NCI-H1092 (cell line): ENCODE measurements around the gene SH3GL3.

Source experiments
- DNase-seq: peaks from one replicate; lab custom pipeline; 2025; lab: John Stamatoyannopoulos, UW

SH3GL3 gene

DNA sequence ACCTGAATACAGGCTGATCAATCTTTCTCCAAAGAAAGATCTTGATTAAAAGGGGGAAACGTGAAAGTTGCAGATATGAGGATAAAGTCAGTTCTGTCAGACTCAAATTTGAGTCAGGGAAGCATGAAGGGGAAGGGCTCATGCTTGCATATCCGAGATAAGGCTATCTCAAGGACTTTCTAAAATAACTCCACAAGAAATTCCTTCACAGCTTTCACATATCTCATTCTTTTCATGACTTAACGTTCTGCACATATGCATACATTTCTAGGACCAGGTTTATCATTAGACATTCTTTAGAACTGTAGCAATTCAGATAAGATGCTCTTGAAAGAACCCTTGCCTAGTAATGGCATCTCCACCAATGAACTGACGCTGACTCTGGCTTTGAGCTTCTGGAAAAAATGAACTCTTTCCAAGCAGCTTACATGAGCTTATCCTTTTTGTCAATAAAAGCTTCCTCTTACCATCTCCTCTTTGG lies 15.9 kb downstream of the SH3GL3 start:
- DNase-seq = no peak

GRCh38 chr15:83470887-83471286 lies 23.7 kb downstream of the SH3GL3 start:
- no peak for DNase-seq

DNA sequence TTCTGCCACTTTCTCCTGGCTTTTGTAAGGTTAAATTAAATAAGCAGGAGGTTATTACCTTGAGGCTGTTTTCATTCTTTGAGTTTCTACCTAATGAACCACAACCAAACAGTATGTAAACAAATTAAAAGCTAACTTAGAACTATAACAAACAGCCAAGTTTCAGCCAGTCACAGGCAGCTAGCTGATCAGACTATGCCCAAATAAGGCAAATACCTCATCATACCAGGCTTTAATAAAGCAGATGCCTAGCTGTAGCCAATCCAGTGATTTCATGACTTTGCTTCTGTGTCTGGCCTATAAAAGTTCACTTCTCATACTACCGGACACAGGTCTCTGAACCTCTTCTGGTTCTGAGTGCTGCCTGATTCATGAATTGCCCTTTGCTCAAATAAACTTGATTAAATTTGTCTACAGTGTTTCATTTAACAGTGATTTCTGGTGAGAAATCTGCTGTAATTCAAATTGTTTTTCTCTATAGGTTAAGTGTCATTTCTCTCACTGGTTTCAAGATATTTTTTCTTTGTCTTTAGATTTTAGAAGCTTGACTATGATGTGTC lies 24.2 kb downstream of the SH3GL3 start:
- DNase-seq = no peak

- no peak for DNase-seq
Observed at GRCh38 chr15:83472151-83472550, 25.0 kb downstream of the SH3GL3 start.

GRCh38 chr15:83472797-83473196 lies 25.7 kb downstream of the SH3GL3 start:
- no peak for DNase-seq

- no peak for DNase-seq
Observed at GRCh38 chr15:83474578-83474977, 27.4 kb downstream of the SH3GL3 start.

DNA sequence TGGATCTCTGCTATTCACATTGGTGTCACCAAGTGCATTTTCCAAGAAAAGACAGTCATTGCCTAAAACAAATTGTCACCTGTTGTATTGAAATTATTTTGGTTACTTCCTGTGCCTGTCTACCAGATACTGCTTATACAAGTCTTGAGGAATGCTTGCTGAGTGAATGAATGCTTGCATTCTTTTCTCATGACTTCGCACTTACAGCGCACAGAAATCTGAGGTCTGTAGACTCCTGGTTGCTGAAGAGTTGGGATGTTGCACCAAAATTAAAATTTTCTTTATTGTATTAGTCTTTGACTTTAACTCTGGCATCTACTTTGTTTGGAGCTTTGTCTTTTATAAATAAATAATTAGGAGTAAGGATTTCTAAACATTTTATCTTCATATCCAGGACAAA lies 28.4 kb downstream of the SH3GL3 start:
- no peak for DNase-seq

GRCh38 chr15:83476066-83476465 lies 28.9 kb downstream of the SH3GL3 start:
- no peak for DNase-seq

GRCh38 chr15:83476708-83477107 lies 29.6 kb downstream of the SH3GL3 start:
- no peak for DNase-seq

GRCh38 chr15:83477172-83477807 lies 30.1 kb downstream of the SH3GL3 start:
- DNase-seq = no peak

- DNase-seq = no peak
Observed at GRCh38 chr15:83477808-83478537, 30.8 kb downstream of the SH3GL3 start.

GRCh38 chr15:83483612-83484011 lies 36.5 kb downstream of the SH3GL3 start:
- no peak for DNase-seq

DNA sequence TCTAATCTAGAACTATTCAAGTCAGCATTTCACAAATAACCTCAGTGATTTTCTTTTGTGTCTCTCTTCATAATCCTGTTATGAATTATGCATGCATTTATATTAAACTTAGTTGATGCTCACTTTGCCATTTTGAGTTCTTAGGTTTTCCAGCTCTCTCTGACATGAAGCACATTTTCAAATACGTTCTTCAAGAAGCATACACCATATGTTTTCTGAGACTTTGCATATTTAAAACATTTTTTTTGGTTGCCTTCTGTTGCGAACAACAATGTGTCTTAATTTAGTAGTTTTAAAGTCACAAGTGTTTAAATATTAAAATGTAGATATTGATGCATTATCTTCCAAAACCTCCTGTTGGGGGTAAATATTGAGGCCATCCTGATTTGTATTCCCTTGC lies 37.5 kb downstream of the SH3GL3 start:
- no peak for DNase-seq

DNA sequence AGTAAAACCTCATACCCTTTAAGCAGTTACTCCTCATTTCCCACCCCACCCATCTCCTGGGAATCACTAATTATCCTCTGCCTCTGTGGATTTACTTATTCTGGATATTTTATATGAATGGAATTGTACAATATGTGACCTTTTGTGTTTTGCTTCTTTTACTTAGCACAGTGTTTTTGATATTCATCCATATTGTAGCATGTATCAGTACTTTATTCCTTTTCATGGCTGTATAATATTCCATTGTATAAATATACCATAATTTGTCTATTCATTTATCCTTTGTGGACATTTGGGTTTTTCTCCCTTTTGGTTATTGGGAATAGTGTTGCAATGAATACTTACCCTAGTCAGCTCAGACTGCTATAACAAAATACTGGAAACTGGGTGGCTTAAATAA lies 39.2 kb downstream of the SH3GL3 start:
- DNase-seq = no peak

GRCh38 chr15:83487519-83487918 lies 40.4 kb downstream of the SH3GL3 start:
- DNase-seq = no peak

GRCh38 chr15:83489690-83490089 lies 42.5 kb downstream of the SH3GL3 start:
- DNase-seq = no peak

DNA sequence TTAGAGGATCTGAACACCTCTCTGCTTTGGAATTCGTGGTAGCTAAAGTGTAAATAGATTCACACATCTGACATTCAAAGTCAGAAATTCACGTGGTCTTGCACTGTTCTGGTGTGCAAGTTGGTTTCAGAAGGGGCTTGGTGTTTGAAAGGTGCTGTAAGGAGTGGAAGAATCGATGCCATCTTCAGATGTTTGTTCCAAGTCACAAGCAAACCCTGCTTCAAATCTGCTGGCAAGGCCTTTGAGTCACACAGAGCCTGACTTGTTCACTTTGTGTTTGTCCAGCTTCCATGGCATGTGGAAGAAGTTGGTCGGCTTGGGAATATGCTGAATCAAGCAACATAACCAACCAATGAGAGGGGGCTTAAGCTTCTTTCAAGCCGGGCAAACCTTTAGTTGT lies 44.3 kb downstream of the SH3GL3 start:
- DNase-seq = no peak

DNA sequence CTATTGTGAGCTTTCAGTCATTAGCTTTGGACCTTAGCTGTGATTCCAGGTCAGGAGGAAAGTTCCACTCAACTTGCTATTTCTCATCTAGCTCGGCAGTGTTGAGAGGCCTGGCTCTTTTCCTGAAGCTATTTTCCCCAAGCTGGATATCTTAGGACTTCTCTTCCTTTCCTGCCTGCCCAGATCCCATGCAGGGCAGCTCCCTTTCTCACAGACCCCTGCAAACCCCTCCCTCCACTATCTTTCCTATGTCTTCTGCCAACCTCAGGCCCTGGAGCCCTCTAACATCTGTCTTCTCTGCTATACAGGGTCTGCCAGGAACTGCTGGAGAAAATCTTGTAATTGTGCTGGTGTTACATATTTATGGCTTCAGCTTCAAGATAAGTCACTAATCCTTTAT lies 49.6 kb downstream of the SH3GL3 start:
- DNase-seq = no peak

DNA sequence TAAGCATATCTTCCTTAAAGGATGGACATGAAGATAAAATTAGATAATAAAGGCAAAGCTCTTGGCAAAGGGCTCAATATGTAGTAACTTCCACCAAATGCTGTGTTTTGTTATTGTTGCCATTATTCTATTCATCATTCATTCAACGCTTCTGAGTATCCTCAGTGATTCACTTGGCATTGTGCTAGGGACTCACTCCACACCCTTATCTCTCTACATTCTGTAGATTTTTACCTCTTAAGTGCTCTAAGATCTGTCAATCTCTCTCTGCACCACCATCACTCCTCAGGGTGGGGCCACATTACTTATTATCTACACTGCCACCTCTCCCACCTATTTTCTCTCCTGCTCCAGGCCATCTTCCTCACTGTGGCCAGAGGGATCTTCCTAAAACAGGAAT lies 51.2 kb downstream of the SH3GL3 start:
- DNase-seq = no peak

DNA sequence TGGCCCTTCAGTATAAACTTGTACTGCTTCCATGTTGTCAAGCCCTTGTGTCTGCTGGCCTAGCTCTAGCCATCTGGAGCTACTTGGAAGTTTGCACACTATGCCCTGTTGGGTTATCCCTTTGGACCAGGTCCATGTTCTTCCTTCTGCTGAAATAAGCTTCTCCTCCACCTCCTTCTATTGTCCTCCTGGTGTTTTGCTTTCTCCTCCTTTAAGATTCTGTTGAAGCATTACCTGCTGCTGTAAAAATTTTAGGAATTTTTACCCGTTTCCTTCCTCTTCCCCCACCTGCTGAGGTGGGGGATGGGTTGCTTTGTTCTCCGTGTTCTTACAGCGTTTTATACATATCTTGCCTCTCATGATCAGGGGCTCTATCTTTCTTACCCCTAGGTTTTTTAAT lies 51.7 kb downstream of the SH3GL3 start:
- no peak for DNase-seq

DNA sequence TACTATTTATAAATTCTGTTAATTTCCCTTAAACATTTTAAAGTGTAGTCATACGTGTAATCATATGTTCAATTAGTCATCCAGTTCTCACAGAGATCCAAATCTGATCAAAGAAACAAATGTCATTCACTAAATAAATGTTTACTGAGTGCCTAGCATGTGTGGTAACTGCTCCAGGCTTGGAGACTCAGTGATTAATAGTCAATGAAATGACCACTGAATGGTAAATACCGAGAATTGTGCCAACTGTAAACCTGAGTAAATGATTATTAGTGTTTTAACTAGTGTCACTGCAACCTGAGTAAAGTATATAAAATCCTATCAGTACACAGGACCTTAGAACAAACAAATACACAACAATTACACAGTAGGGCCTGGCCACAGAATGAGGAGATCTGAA lies 52.3 kb downstream of the SH3GL3 start:
- no peak for DNase-seq

- no peak for DNase-seq
Observed at GRCh38 chr15:83503595-83504364, 56.6 kb downstream of the SH3GL3 start.

GRCh38 chr15:83504365-83504764 lies 57.2 kb downstream of the SH3GL3 start:
- DNase-seq = no peak
